Brain microvascular endothelial cell (primary cell): ENCODE data around the gene LRRC43.

Source experiments
- DNase-seq: peaks from one replicate; pipeline ENCODE4 v3.0.0-alpha.2; 2020
- H3K27ac ChIP-seq: fragments of 250-450 bp; sonication (Bioruptor Pico); 2 replicates; pipeline ENCODE4 v1.5.1; 2020; ENCODE audit warnings: mild to moderate bottlenecking, moderate library complexity
- H3K27me3 ChIP-seq: fragments of 250-450 bp; sonication (Bioruptor Pico); replicated peaks from 2 replicates; pipeline ENCODE4 v1.5.1; 2020; ENCODE audit warnings: mild to moderate bottlenecking
- H3K36me3 ChIP-seq: fragments of 250-450 bp; sonication (Bioruptor Pico); replicated peaks from 2 replicates; pipeline ENCODE4 v1.5.1; 2020; ENCODE audit warnings: mild to moderate bottlenecking
- H3K4me3 ChIP-seq: 2 replicates; pipeline ENCODE4 v1.5.1; 2011; ENCODE audit warnings: low read depth, mild to moderate bottlenecking, control low read depth, low read length, moderate library complexity
- in situ Hi-C: cut with HindIII; loops from 2 replicates; pipeline ENCODE4 v1.10.0; 2017; ENCODE audit warnings: low sequenced_read_pairs, low pct_ligation_motif_present
- TF ChIP-seq, protein P1 (sequence below): IDR thresholded peaks from 2 replicates; pipeline ENCODE4 v1.5.1; 2011; ENCODE audit warnings: low read depth, mild to moderate bottlenecking, moderate library complexity, low read length, control low read depth, inconsistent platforms; ENCODE audit errors: missing control alignments

The LRRC43 gene

DNA sequence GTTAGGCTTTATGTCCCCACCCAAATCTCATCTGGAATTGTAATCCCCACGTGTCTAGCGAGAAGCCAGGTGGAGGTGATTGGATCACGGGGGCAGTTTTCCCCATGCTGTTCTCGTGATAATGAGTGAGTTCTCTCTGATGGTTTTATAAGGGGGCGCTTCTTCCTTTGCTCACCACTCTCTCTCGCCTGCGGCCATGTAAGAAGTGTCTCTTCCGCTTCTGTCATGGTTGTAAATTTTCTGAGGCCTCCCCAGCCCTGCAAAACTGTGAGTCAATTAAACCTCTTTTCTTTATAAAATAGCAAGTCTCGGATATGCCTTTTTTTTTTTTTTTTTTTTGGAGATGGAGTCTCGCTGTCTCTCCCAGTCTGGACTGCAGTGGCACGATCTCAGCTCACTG lies 22.2 kb upstream of the LRRC43 start:
- H3K36me3 ChIP-seq = no peaks in the 10 kb centered on the region
- TF ChIP-seq, protein P1, sequence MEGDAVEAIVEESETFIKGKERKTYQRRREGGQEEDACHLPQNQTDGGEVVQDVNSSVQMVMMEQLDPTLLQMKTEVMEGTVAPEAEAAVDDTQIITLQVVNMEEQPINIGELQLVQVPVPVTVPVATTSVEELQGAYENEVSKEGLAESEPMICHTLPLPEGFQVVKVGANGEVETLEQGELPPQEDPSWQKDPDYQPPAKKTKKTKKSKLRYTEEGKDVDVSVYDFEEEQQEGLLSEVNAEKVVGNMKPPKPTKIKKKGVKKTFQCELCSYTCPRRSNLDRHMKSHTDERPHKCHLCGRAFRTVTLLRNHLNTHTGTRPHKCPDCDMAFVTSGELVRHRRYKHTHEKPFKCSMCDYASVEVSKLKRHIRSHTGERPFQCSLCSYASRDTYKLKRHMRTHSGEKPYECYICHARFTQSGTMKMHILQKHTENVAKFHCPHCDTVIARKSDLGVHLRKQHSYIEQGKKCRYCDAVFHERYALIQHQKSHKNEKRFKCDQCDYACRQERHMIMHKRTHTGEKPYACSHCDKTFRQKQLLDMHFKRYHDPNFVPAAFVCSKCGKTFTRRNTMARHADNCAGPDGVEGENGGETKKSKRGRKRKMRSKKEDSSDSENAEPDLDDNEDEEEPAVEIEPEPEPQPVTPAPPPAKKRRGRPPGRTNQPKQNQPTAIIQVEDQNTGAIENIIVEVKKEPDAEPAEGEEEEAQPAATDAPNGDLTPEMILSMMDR = no peak
- no peaks in the 10 kb centered on the region for H3K27me3 ChIP-seq
- in situ Hi-C loops = no loop called here
- no peak overlapping the region for H3K4me3 ChIP-seq
- no peak for DNase-seq
- H3K27ac ChIP-seq = no peak overlapping the region

DNA sequence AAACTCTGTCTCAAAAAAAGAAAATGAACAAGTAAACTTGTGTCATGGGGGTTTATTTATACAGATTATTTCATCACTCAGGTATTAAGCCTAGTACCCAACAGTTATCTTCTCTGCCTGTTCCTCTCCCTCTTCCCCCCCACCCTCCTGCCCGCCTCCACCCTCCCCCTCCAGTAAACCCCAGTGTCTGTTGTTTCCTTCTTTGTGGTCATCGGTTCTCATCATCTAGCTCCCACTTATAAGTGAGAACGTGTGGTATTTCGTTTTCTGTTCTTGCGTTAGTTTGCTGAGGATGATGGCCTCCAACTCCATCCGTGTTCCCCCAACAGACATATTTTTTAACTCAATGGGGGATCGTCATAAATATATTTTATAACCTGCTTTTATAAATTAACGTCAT lies 21.2 kb upstream of the LRRC43 start:
- H3K36me3 ChIP-seq = no peaks in the 10 kb centered on the region
- no peak overlapping the region for H3K4me3 ChIP-seq
- H3K27ac ChIP-seq = no peak overlapping the region
- H3K27me3 ChIP-seq = no peaks in the 10 kb centered on the region
- TF ChIP-seq, protein P1 = no peak
- no peak for DNase-seq
- in situ Hi-C loops = no loop called here

DNA sequence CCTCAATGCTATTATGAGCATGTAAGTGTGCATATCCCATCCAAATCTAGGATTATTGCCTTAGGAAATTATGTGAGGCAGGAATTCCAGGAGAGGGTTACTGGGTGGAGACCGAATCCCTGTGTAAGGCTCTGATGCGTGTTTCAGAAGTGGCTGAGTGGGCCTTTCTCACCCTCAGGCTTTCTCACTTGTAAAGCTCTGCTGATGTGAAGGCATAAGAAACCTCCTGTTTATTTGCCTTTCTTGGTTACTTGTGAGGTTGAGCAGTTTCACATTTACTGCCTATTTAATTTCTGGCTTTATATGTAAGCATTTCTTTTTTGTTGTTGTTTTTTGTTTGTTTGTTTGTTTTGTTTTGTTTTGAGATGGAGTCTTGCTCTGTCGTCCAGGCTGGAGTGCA lies 19.9 kb upstream of the LRRC43 start:
- Histone ChIP-seq H3K27me3 (no peaks in the 10 kb centered on the region), H3K27ac (no peak overlapping the region), H3K4me3 (no peak overlapping the region), H3K36me3 (no peaks in the 10 kb centered on the region)
- no peak for DNase-seq
- TF ChIP-seq, protein P1 = no peak
- in situ Hi-C loops = no loop called here

DNA sequence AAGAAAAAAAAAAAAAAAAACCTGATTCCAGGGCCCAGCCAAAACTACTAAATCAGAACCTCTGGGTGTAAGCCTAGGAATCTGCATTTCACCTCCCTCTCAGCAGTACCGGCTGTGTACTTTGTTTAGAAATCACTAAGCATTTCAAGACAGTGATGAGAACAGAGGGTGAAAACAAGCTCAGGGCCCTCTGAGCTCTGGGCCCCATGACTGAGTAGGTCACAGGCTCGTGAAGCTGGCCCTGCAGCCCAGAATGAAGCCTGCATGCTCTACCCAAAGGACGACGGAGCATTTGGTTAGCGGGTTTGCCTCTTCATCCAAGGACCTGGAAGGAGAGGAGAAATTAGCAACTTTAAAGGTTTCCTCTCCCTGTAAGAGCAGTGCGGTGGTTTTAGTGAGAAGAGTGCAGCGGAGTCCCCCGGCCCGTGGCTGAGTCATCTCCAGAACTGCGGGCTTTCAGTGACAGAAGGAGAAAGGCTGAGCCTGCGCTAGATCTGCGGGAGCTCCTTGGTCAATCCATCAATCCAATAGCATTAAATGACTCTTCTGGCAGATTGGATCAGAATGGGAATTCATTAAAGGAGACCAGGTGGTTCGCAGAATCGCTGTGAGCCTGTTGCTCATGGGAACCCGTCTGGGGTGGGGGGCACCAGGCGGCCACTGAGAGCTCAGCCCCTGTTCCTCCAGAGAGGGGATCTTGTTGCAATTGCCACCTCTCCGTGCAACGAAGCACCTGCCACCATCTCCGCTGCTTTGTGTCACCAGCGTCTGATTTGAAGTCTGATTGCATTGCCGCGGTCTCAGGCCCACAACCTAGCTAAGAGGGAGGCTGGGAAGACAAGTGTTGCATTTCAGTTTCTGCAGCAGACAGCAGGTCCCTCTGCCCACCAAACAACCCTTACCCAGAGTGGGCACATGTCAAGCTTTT lies 16.2 kb upstream of the LRRC43 start:
- in situ Hi-C loops = no loop called here
- DNase-seq = no peak
- TF ChIP-seq, protein P1 = no peak
- Histone ChIP-seq H3K27ac (no peak overlapping the region), H3K36me3 (no peaks in the 10 kb centered on the region), H3K4me3 (no peak overlapping the region), H3K27me3 (no peaks in the 10 kb centered on the region)

DNA sequence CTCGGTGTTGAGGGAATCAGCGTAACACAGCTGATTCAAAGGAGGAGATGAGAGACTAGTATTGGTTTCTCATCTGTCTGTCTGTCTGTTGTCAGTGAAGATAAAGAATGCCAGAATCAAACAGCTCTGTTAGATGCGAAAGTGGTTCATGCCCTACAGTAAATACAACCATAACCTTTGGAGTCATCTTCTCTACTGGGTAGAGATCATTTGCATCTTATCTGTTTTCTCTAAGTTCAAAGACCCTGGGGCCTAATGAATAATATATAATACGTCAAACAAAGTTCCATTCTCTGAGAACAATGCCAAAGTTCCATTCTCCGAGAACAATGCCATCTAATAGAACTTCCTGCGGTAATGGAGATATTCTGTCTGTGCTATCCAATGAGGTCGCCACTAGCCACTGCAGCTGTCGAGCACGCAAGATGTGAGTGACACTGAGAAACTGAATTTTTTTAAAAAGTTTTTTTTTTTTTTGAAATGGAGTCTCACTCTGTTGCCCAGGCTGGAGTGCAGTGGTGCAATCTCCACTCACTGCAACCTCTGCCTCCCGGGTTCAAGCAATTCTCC lies 15.5 kb upstream of the LRRC43 start:
- no peak for DNase-seq
- Histone ChIP-seq H3K4me3 (no peak overlapping the region), H3K36me3 (no peaks in the 10 kb centered on the region), H3K27ac (no peak overlapping the region), H3K27me3 (no peaks in the 10 kb centered on the region)
- in situ Hi-C loops = no loop called here
- TF ChIP-seq, protein P1 = no peak
